ENCODE results near the gene CNKSR3.

GRCh38 chr6:154380741-154381140 lies 129.7 kb downstream of the CNKSR3 start:
- TF ChIP-seq CTCF (IDR thresholded peaks at IDR 0.05) (no peak), POLR2A (IDR thresholded peaks at IDR 0.05) (no peak), POLR2AphosphoS5 (IDR thresholded peaks at IDR 0.05) (no peak), EP300 (IDR thresholded peaks at IDR 0.05) (no peak)
